ENCODE measurements around the gene EIF3F.

DNA sequence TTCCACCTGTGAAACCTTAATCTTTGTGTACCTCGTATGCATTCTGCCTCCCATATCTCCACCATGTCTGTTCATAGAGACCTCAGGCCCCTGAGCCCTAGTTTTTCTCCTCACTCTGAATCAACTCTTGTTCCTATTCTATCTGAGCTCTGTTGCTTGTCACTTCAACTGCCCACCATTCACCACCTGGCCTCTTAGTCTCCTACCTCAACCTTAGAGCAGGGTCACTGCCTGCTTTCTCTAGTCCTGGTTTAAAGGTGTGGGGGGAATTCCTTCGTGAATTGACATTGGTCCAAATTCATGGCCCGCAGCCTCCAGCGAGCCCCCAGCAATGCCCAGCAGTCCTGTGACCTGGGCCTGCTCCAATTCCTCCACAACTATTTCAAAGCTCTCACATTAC is 54.4 kb downstream of the EIF3F start:
- no peak for TF ChIP-seq ZHX1 (conservative IDR thresholded peaks at IDR 0.05; ENCODE audit: low read length)
- TF ChIP-seq ETV5 (CRISPR knock-in tag; IDR thresholded peaks at IDR 0.05; ENCODE audit: low read depth), result no peak
- TF ChIP-seq FOXJ3 (CRISPR knock-in tag; IDR thresholded peaks at IDR 0.05), result no peak
- no peak for TF ChIP-seq YY1 (IDR thresholded peaks at IDR 0.05; ENCODE audit: borderline replicate concordance in 1 of 3, control insufficient read depth in 1 of 3, extremely low read depth in 1 of 3, insufficient read depth in 3 of 3, insufficient read length in 1 of 3, insufficient replicate concordance in 2 of 3, low read depth in 1 of 3, low read length in 2 of 3)
- TF ChIP-seq MAZ (CRISPR knock-in tag; conservative IDR thresholded peaks at IDR 0.05 in 1 of 2, IDR thresholded peaks at IDR 0.05 in 1 of 2), result no peak
- TF ChIP-seq MIER1 (IDR thresholded peaks at IDR 0.05; ENCODE audit: low read depth), result no peak
- TF ChIP-seq NR2C2 (CRISPR knock-in tag; IDR thresholded peaks at IDR 0.05), result no peak
- no peak for TF ChIP-seq NR2C2 (tag; IDR thresholded peaks at IDR 0.05)
- no peak for TF ChIP-seq CBX5 (IDR thresholded peaks at IDR 0.05; ENCODE audit: borderline replicate concordance, low read depth)
- TF ChIP-seq, protein P1, sequence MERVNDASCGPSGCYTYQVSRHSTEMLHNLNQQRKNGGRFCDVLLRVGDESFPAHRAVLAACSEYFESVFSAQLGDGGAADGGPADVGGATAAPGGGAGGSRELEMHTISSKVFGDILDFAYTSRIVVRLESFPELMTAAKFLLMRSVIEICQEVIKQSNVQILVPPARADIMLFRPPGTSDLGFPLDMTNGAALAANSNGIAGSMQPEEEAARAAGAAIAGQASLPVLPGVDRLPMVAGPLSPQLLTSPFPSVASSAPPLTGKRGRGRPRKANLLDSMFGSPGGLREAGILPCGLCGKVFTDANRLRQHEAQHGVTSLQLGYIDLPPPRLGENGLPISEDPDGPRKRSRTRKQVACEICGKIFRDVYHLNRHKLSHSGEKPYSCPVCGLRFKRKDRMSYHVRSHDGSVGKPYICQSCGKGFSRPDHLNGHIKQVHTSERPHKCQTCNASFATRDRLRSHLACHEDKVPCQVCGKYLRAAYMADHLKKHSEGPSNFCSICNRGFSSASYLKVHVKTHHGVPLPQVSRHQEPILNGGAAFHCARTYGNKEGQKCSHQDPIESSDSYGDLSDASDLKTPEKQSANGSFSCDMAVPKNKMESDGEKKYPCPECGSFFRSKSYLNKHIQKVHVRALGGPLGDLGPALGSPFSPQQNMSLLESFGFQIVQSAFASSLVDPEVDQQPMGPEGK (CRISPR knock-in tag; IDR thresholded peaks at IDR 0.05; ENCODE audit: borderline replicate concordance), result no peak
- TF ChIP-seq IRF2 (CRISPR knock-in tag; IDR thresholded peaks at IDR 0.05), result no peak

All from K562 (cell line).